ENCODE results near the gene FUT9.

The FUT9 gene

GRCh38 chr6:96074006-96074405 is 58.2 kb downstream of the FUT9 start:
- H4K8ac ChIP-seq (ENCODE audit: low read depth, low read length), result no peak overlapping the region
- WGBS, 2 donors (ENCODE audit: extremely low coverage in 2 of 2, insufficient read length in 2 of 2, insufficient replicate concordance in 1 of 2), result no CpG with 5 or more reads among the region's 3 CpGs
- no peak overlapping the region for H2AFZ ChIP-seq (ENCODE audit: low read length)
- no peak overlapping the region for H3K4me3 ChIP-seq (ENCODE audit: low read length in 2 of 2)
- no peaks in the 10 kb centered on the region for H3K9me3 ChIP-seq (replicated peaks in 1 of 2; ENCODE audit: control insufficient read depth in 2 of 2, insufficient read depth in 1 of 2, low read depth in 1 of 2, low read length in 2 of 2)
- H3K4ac ChIP-seq (ENCODE audit: low read length), result no peak overlapping the region
- no peak overlapping the region for H3K18ac ChIP-seq (ENCODE audit: low read length)
- no peak overlapping the region for H3K14ac ChIP-seq (ENCODE audit: low read length)
- no peak overlapping the region for H3K23ac ChIP-seq (ENCODE audit: low read depth, low read length, poor library complexity)
- no peak overlapping the region for H2BK5ac ChIP-seq (ENCODE audit: low read length)
- H2BK120ac ChIP-seq (ENCODE audit: low read depth, low read length), result no peak overlapping the region
- no peak overlapping the region for H4K91ac ChIP-seq (ENCODE audit: low read depth, low read length, poor library complexity)
- no peak overlapping the region for H2AK5ac ChIP-seq (ENCODE audit: low read depth, low read length)
- no peak overlapping the region for H2BK12ac ChIP-seq (ENCODE audit: low read length)
- H2BK15ac ChIP-seq (ENCODE audit: low read length), result no peak overlapping the region
- H3K27ac ChIP-seq (replicated peaks; ENCODE audit: low read length), result no peak overlapping the region
- DNase-seq (ENCODE audit: low spot score), result no peak
- no peak overlapping the region for H3K4me2 ChIP-seq (ENCODE audit: insufficient read depth, low read length, poor library complexity, severe bottlenecking)
- H3K4me1 ChIP-seq (ENCODE audit: control insufficient read depth in 2 of 2, insufficient read depth in 1 of 2, low read depth in 1 of 2, low read length in 2 of 2), result no peaks in the 10 kb centered on the region
- H3K9ac ChIP-seq (ENCODE audit: low read depth, low read length, poor library complexity), result no peak overlapping the region
- no peaks in the 10 kb centered on the region for H3K27me3 ChIP-seq (ENCODE audit: control insufficient read depth in 3 of 3, insufficient read depth in 3 of 3, low read depth in 1 of 3, low read length in 3 of 3)
- no peaks in the 10 kb centered on the region for H3K79me1 ChIP-seq (ENCODE audit: low read depth, low read length)
- no peaks in the 10 kb centered on the region for H3K36me3 ChIP-seq (replicated peaks in 1 of 2; ENCODE audit: control insufficient read depth in 2 of 2, insufficient read depth in 2 of 2, low read length in 2 of 2)

GRCh38 chr6:96075826-96076225 is 60.1 kb downstream of the FUT9 start:
- Histone ChIP-seq H2AFZ (ENCODE audit: low read length) (no peak overlapping the region), H2BK12ac (ENCODE audit: low read length) (no peak overlapping the region), H3K23ac (ENCODE audit: low read depth, low read length, poor library complexity) (no peak overlapping the region), H3K4me2 (ENCODE audit: insufficient read depth, low read length, poor library complexity, severe bottlenecking) (no peak overlapping the region), H4K91ac (ENCODE audit: low read depth, low read length, poor library complexity) (no peak overlapping the region), H3K18ac (ENCODE audit: low read length) (no peak overlapping the region), H3K4me3 (ENCODE audit: low read length in 2 of 2) (no peak overlapping the region), H2AK5ac (ENCODE audit: low read depth, low read length) (no peak overlapping the region), H3K79me1 (ENCODE audit: low read depth, low read length) (no peaks in the 10 kb centered on the region), H3K9ac (ENCODE audit: low read depth, low read length, poor library complexity) (no peak overlapping the region), H3K27ac (replicated peaks; ENCODE audit: low read length) (no peak overlapping the region), H4K8ac (ENCODE audit: low read depth, low read length) (no peak overlapping the region), H3K4me1 (ENCODE audit: control insufficient read depth in 2 of 2, insufficient read depth in 1 of 2, low read depth in 1 of 2, low read length in 2 of 2) (no peaks in the 10 kb centered on the region), H3K14ac (ENCODE audit: low read length) (no peak overlapping the region), H2BK15ac (ENCODE audit: low read length) (no peak overlapping the region), H3K9me3 (replicated peaks in 1 of 2; ENCODE audit: control insufficient read depth in 2 of 2, insufficient read depth in 1 of 2, low read depth in 1 of 2, low read length in 2 of 2) (no peaks in the 10 kb centered on the region), H2BK5ac (ENCODE audit: low read length) (no peak overlapping the region), H3K36me3 (replicated peaks in 1 of 2; ENCODE audit: control insufficient read depth in 2 of 2, insufficient read depth in 2 of 2, low read length in 2 of 2) (no peaks in the 10 kb centered on the region), H3K27me3 (ENCODE audit: control insufficient read depth in 3 of 3, insufficient read depth in 3 of 3, low read depth in 1 of 3, low read length in 3 of 3) (no peaks in the 10 kb centered on the region), H3K4ac (ENCODE audit: low read length) (no peak overlapping the region), H2BK120ac (ENCODE audit: low read depth, low read length) (no peak overlapping the region)
- DNase-seq (ENCODE audit: low spot score), result no peak
- WGBS, 2 donors (ENCODE audit: extremely low coverage in 2 of 2, insufficient read length in 2 of 2, insufficient replicate concordance in 1 of 2), result no CpG with 5 or more reads among the region's 1 CpG

- H2BK120ac ChIP-seq (ENCODE audit: low read depth, low read length), result no peak overlapping the region
- no peak overlapping the region for H2BK5ac ChIP-seq (ENCODE audit: low read length)
- no peak overlapping the region for H2AFZ ChIP-seq (ENCODE audit: low read length)
- no peak overlapping the region for H3K4ac ChIP-seq (ENCODE audit: low read length)
- WGBS, 2 donors (ENCODE audit: extremely low coverage in 2 of 2, insufficient read length in 2 of 2, insufficient replicate concordance in 1 of 2), result no CpG with 5 or more reads among the region's 3 CpGs
- H3K9ac ChIP-seq (ENCODE audit: low read depth, low read length, poor library complexity), result no peak overlapping the region
- H3K79me1 ChIP-seq (ENCODE audit: low read depth, low read length), result no peaks in the 10 kb centered on the region
- DNase-seq (ENCODE audit: low spot score), result no peak
- no peaks in the 10 kb centered on the region for H3K36me3 ChIP-seq (replicated peaks in 1 of 2; ENCODE audit: control insufficient read depth in 2 of 2, insufficient read depth in 2 of 2, low read length in 2 of 2)
- no peak overlapping the region for H4K91ac ChIP-seq (ENCODE audit: low read depth, low read length, poor library complexity)
- H4K8ac ChIP-seq (ENCODE audit: low read depth, low read length), result no peak overlapping the region
- no peak overlapping the region for H3K18ac ChIP-seq (ENCODE audit: low read length)
- H3K14ac ChIP-seq (ENCODE audit: low read length), result no peak overlapping the region
- H2BK15ac ChIP-seq (ENCODE audit: low read length), result no peak overlapping the region
- H3K27ac ChIP-seq (replicated peaks; ENCODE audit: low read length), result no peak overlapping the region
- no peak overlapping the region for H2AK5ac ChIP-seq (ENCODE audit: low read depth, low read length)
- H3K4me3 ChIP-seq (ENCODE audit: low read length in 2 of 2), result no peak overlapping the region
- no peak overlapping the region for H3K23ac ChIP-seq (ENCODE audit: low read depth, low read length, poor library complexity)
- no peaks in the 10 kb centered on the region for H3K9me3 ChIP-seq (replicated peaks in 1 of 2; ENCODE audit: control insufficient read depth in 2 of 2, insufficient read depth in 1 of 2, low read depth in 1 of 2, low read length in 2 of 2)
- H3K27me3 ChIP-seq (ENCODE audit: control insufficient read depth in 3 of 3, insufficient read depth in 3 of 3, low read depth in 1 of 3, low read length in 3 of 3), result no peaks in the 10 kb centered on the region
- no peak overlapping the region for H3K4me2 ChIP-seq (ENCODE audit: insufficient read depth, low read length, poor library complexity, severe bottlenecking)
- H3K4me1 ChIP-seq (ENCODE audit: control insufficient read depth in 2 of 2, insufficient read depth in 1 of 2, low read depth in 1 of 2, low read length in 2 of 2), result no peaks in the 10 kb centered on the region
- no peak overlapping the region for H2BK12ac ChIP-seq (ENCODE audit: low read length)
These were observed 71.0 kb downstream of the FUT9 start for GRCh38 chr6:96086745-96087144.

GRCh38 chr6:96089173-96089572 is 73.4 kb downstream of the FUT9 start:
- H3K9me3 ChIP-seq (replicated peaks in 1 of 2; ENCODE audit: control insufficient read depth in 2 of 2, insufficient read depth in 1 of 2, low read depth in 1 of 2, low read length in 2 of 2), result no peaks in the 10 kb centered on the region
- DNase-seq (ENCODE audit: low spot score), result peak; percentile 8
- no peak overlapping the region for H3K4me3 ChIP-seq (ENCODE audit: low read length in 2 of 2)

More at GRCh38 chr6:96089173-96089572, 73.4 kb downstream of the FUT9 start:
- Histone ChIP-seq H3K14ac (ENCODE audit: low read length) (no peak overlapping the region), H3K79me1 (ENCODE audit: low read depth, low read length) (no peaks in the 10 kb centered on the region), H2AFZ (ENCODE audit: low read length) (no peak overlapping the region), H4K91ac (ENCODE audit: low read depth, low read length, poor library complexity) (no peak overlapping the region), H3K4ac (ENCODE audit: low read length) (no peak overlapping the region), H2BK120ac (ENCODE audit: low read depth, low read length) (no peak overlapping the region), H3K36me3 (replicated peaks in 1 of 2; ENCODE audit: control insufficient read depth in 2 of 2, insufficient read depth in 2 of 2, low read length in 2 of 2) (no peaks in the 10 kb centered on the region), H2BK5ac (ENCODE audit: low read length) (no peak overlapping the region), H2BK12ac (ENCODE audit: low read length) (no peak overlapping the region), H4K8ac (ENCODE audit: low read depth, low read length) (no peak overlapping the region), H3K9ac (ENCODE audit: low read depth, low read length, poor library complexity) (no peak overlapping the region), H3K27me3 (ENCODE audit: control insufficient read depth in 3 of 3, insufficient read depth in 3 of 3, low read depth in 1 of 3, low read length in 3 of 3) (no peaks in the 10 kb centered on the region), H2BK15ac (ENCODE audit: low read length) (no peak overlapping the region), H2AK5ac (ENCODE audit: low read depth, low read length) (no peak overlapping the region), H3K23ac (ENCODE audit: low read depth, low read length, poor library complexity) (no peak overlapping the region), H3K18ac (ENCODE audit: low read length) (no peak overlapping the region), H3K4me1 (ENCODE audit: control insufficient read depth in 2 of 2, insufficient read depth in 1 of 2, low read depth in 1 of 2, low read length in 2 of 2) (no peaks in the 10 kb centered on the region), H3K4me2 (ENCODE audit: insufficient read depth, low read length, poor library complexity, severe bottlenecking) (no peak overlapping the region), H3K27ac (replicated peaks; ENCODE audit: low read length) (no peak overlapping the region)
- no CpG with 5 or more reads among the region's 1 CpG for WGBS, 2 donors (ENCODE audit: extremely low coverage in 2 of 2, insufficient read length in 2 of 2, insufficient replicate concordance in 1 of 2)
